HG02840 (cell line): ENCODE measurements around the gene CFL1.
"Not testable (repeated sequence)": the region's sequence is repeated elsewhere in the genome, so short reads cannot be mapped to it uniquely, and the experiment has no call there.

Experiments used
- ATAC-seq: cut with Tn5 transposase; IDR thresholded peaks from one replicate; pipeline ENCODE4 v1.9.1; 2021; ENCODE audit warnings: mild to moderate bottlenecking, moderate library complexity, moderate number of reproducible peaks; ENCODE audit not compliant: unreplicated experiment, low FRiP score

The CFL1 gene

DNA sequence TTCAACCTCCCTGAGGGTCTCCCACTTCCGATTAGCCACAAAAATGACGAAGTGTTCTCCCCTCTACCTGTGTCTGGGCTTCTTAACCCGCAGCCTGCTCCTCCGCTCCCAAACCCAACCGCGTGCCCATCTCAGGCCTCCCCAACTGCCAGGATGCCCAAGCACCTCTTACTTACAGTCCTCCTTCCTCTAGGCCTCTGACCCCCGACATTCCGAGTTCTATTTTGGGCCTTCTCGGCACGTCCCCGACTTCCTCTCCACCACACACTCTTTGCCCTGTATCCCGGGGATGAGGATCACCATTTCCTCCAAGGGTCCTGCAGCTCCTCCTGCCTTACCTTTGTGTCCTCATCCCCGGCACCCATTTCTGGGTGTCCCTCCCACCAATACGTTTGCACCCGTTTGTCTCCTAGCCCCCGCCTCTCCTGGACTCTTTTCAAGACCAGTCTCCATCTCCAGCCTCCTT is 1.9 kb upstream of the CFL1 start:
- ATAC-seq = no peak

DNA sequence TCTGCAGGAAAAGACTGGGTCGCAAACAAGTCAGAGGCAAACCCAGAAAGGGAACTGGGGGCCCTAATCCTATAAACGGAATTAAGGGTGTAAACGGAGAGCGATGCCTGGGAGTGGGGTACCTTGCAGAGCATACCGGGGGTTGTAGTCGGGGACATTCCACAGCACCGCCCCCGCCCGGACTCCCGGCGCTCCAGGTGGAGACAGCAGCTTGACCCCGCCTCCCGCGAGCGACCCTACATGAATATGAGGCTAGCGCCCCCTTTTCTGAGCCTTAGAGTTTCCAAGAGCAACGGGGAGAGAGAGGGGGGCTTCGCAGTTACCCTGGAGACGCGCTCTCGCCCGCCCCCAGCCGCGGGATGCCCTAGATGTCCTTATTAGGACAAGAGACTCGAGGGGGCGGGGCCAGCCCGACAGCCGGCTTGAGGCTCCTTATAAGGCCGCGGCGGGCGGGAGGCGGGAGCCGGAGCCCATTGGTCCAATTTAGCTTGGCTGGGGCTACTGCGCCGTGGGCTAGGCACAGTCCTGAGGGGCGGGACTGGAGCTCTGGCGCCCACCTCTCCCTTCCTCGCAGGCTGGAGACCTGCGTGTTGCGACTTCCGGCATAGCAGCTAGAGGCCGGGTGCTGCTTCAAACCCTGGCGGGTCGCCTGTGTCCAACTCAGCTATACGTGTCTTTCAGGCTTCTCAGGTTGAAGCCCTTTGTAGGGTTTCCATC is 1.3 kb upstream of the CFL1 start:
- ATAC-seq = peak; percentile 38

DNA sequence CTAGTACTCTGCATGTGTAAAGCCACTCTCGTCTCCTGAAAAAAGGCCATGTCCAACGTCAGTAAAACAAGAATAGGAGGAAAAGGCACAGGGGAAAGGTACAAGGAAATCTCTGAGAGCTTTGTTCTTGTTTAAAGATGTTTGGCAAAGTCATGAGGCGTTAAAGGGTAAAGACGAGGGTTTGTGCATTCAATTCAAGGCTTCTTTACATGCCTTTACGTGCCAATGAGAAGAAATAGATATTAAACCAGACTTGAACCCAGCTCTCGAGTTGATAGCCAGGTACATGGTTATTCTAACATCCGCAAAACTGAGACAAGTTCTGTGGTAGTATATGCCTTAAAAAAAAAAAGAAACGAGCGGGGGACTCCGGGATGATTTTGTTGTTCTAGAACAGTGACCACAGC is 704 bp upstream of the CFL1 start:
- no peak for ATAC-seq

DNA sequence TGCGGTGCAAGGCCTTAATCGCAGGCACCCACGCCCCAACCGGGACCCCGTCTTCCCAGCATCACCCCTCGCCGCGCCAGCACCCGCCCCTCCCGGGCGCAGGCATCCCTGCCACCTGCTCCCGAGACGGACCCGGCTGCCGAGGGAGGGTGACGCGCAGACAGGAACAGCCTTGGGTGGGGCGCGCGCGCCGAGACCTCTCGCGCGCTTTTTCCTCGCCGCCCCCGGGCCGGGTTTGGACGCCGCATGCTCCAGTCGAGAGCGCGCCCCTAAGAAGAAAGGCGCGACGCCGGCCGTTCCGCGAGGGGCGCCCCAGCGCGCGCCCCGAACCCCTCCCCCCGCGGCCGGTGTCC is 504 bp downstream of the CFL1 start:
- peak; percentile 8 for ATAC-seq

DNA sequence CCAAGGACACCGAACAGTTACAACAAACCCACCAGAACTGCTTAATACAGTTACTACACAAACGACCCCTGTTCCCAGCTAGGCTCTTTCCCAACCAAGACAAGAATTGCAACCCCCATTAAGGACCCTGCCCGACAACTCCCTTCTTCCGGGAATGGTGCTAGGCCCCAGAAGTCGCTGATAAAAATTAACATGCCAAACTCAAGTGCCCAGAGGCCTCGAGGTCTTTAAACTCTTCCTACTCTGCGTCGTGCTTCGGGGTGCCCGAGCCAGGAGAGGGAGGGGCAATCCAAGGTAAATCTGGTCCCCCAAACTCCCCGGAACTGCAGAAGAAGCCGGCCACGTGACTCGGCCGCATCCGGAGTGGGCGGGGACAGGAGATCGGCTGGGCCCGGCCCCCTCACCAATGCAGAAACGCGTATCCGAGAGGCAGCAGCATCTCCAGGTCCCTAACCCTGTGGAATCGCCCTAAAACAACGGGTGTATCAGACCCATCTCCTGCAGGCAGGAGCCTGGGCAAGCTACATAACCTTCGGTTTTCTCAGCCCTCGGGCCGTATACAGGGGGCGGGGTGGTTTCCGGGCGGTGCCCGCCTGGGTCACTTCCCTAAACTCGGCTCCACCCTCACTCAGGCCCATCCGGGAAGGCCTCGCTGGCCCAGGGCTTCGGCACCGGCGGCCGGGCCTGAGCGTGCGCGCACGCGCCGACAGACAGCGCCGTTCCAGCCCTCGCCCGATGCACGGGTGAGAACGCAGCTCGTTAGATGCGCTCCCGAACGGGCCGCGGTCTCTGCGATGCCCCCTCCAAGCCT is 1.1 kb downstream of the CFL1 start:
- ATAC-seq = peak; percentile 33

DNA sequence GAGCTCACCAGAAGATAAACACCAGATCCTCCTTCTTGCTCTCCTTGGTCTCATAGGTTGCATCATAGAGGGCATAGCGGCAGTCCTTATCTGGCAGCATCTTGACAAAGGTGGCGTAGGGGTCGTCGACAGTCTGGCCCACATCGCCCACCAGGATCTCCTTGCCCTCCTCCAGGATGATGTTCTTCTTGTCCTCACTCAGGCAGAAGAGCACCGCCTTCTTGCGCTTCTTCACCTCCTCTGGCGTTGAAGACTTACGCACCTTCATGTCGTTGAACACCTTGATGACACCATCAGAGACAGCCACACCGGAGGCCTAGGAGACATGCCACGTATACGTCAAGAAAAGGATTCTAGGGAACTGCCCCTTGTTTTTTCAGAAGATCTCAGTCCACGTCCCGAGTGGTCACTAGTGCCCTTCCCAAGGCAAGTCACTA is 2.0 kb downstream of the CFL1 start:
- ATAC-seq = no peak

DNA sequence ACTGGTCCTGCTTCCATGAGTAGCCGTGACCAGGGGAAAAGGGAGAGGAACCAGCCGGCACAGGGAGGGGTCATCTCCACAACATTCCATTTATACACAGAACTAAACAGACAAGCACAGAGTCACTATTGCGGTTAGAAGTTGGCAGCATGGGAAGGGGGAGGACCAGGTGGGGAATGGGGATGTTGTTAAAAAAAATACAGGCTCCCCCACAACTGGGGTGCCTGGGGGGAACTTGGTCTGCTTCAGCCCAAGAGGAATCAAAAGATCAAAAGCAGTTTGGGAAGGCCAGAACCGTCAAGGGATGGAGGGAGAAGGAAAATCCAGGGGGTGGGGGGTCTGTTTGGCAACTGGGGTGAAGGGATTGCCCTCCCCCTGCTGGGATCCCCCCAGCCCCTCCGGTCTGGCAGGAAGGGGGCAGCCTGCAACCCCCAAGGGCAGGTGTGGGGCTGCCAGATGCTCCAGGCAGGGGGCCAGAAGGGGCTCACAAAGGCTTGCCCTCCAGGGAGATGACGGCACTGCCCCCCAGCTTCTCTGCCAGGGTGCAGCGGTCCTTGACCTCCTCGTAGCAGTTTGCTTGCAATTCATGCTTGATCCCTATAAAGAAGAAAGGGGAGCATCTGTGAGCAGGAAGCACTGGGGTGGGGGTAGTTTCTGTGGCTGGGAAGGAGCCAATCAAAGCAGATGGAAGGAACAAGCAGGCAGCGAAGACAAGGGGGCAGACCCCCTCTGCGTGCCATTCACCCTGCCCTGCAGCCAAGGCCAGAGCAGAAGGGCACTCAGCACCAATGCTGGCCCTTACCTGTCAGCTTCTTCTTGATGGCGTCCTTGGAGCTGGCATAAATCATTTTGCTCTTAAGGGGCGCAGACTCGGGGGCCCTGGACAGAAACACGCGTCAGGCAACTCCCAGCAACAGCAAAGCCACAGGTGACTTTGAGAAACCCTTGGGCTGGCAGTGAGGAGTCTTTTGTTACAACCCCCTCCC is 2.8 kb downstream of the CFL1 start:
- ATAC-seq = no peak

DNA sequence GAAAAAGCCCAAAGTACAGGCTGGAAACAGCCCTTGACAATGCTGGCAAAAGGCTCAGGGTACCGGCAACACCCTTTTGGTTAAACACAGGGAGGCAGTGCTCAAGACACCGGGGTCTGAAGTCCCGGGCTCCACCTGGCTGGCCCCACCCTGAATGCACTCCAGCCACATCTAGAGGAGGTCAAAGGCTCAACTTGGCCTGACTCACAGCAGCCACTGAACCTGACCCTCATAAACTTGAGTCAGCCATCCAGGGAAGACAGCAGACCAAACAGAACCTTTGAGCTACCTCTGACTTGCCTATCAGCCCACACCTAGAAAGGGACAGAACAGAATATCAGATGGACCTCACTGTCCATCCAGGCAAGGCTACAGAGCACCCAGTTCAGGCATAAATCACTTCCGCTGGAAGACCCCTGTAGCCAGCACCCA is 3.8 kb downstream of the CFL1 start:
- ATAC-seq = no peak

DNA sequence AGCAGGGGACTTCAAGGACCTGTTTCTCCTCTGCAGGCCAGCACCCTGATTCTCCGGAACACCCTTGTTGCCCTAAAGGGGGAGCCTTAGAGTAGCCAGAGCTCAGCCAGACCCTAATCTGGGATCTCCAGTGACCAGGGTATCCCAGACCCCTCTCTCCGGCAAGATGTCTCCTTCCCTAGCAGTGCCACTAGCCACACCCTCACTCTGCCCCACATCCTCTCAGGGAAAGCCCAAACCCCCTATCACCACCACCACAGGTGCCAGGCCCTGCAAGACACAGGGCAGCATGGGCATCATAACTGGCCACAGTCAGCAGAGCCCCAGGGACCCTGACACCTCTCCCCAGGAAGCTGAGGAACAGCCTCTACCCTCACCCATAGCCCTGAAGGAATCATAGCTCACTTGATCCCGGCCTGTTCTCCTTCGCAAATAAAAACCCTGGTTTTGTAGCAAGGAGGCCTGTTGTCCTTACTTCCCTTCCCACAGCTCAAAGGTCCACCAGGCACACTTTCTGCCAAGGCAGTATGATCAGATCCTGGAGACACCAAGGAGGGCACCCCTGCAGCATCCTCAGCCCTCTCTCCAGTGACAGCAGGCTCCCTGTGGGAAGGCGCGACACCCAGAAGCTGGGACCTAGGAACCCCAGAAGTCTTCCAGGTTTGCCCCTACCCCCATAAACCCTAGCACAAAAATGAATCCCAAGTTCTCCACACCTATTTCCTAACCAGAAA is 4.6 kb downstream of the CFL1 start:
- ATAC-seq = no peak

DNA sequence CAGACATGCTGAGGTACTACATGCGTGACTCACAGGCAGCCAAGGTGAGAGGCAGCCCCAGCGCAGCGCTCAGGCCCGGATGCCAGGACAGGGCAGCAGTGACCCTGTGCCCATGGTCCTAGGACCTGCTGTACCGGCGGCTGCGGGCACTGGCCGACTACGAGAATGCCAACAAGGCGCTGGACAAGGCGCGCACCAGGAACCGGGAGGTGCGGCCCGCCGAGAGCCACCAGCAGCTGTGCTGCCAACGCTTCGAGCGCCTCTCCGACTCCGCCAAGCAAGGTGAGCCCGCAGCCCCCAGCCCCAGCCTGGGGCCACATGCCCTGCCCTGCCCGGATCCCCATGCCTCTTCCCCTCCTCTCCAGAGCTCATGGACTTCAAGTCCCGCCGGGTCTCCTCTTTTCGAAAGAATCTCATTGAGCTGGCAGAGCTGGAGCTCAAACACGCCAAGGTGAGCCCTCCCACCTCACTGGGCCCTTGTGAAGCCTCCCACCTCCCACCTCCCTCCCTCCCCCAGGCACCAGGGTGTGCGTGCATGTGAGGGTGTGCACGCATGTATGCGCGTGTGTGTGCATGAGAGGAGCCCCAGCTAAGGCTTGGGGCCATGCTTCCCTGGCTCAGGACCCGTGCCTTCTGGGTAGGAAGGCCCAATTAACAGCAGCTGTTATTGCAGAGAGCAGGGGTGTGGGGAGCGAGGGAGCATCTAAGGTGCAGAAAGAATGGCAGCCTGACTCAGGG is 5.3 kb downstream of the CFL1 start:
- no peak for ATAC-seq

DNA sequence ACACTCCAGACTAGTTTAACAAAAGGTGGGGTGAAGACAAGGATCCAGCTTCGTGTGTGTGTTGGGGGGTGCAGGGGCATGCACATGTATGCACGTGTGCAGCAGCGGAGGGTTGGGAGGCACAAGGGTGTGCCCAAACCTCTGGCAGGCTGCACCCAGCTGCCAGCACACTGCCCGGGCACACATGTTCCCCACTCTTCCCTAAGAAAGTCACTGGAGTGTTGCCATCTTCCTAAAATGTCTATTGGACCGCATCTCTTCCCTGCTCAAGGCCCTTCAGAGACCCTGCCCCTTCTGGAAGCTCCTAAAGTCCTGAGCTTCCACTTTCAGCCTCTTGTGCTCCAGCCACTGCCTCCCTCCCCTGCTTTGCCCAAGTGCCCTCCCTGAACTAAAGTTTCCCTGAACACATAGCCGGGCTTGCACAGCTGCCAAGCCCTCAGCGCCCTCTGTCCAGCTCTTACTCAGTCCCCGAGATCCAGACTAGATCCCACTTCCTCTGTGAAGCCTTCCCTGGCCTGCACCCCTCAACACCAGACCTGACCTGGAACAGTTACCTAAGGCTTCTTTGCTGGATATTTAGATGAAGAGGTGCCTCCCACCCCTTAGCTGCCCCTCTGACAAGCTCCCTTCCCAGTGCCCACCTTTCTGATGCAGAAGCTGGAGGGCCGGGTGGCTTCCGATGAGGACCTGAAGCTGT is 6.0 kb downstream of the CFL1 start:
- ATAC-seq = no peak

DNA sequence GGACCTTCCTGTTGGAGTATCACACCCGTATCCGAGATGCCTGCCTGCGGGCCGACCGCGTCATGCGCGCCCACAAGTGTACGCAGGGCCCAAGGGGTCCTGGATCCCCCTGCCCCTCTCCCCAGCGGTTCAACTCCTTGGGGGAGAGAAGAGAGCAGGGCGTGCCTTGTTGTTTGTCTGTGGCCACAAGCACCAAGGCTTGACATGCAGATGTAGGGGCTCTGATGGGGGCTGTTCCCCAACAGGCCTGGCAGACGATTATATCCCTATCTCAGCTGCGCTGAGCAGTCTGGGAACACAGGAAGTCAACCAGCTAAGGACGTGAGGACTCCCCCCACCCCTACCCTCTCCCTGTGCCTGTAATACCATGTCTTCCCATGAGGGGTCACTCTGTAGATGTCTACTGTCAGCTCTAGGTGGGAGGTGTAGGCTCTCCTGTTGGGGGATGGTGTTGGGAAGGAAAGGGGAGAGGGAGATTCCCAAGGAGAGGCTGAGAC is 6.8 kb downstream of the CFL1 start:
- no peak for ATAC-seq

DNA sequence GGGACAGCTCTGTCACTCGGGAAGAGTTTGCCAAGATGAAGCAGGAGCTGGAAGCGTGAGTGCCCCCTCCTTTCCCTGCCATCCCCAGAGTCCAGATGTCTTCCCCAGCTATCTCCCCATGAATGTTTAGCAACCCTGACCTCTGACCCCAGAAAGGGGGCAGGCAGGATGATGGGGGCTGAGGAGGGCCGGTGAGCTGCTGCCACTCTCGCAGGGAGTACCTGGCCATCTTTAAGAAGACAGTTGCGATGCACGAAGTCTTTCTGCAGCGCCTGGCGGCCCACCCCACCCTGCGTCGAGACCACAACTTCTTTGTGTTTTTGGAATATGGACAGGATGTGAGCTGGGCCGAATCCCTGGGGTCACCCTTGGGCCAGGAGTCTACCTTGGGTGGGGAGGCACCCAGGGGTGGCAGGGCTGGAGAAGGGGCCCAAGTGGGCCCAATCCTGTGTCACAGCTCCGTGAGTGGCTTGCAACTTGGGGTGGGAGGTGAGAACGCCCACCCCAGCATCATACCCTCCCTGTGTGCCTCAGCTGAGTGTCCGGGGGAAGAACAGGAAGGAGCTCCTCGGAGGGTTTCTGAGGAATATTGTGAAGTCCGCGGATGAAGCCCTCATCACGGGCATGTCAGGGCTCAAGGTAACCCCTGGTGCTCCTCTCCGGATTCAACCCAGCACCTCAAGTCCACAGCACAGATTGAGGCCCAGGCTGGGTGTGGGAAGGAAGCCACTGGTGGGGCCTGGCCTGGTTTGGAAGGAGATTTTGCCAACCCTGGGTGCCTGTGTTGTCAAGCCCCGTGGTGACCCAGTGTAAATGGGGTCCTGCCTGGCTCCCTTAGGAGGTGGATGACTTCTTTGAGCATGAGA is 7.5 kb downstream of the CFL1 start:
- no peak for ATAC-seq

DNA sequence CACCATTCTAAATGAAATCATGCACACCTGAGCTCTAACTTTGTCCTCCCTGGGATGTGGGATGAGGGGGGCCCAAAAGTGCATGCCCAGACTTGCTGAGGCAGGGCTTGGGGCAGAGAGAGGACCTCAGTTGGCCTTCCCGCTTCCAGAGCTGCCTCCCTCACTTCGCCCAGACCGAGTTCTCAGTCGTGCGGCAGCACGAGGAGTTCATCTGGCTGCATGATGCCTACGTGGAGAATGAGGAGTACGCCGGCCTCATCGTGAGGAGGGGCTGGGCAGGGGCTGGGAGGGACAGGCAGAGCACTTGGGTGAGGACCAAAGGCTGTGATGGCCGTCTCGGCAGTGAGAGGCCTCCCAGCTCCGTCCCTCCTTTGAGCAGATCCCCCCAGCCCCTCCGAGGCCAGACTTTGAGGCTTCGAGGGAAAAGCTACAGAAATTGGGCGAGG is 8.2 kb downstream of the CFL1 start:
- ATAC-seq = no peak

DNA sequence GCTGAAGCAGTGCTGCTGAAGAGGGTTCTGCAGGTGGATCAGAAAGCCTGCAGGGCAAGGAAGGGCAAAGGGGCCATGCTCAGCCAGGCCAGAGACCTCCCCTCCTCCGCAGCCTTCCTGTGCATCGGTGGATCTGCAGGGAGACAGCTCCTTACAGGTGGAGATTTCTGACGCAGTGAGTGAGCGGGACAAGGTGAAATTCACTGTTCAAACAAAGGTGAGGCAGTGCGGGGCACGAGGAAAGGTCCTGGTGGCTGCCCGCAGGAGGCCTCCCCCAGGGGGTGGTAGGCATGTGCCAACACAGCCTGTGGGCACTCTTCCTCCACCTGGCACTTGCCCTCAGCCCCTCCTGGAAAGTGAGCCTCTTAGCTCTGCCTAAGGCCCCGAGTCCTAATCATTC is 8.6 kb downstream of the CFL1 start:
- ATAC-seq = no peak

DNA sequence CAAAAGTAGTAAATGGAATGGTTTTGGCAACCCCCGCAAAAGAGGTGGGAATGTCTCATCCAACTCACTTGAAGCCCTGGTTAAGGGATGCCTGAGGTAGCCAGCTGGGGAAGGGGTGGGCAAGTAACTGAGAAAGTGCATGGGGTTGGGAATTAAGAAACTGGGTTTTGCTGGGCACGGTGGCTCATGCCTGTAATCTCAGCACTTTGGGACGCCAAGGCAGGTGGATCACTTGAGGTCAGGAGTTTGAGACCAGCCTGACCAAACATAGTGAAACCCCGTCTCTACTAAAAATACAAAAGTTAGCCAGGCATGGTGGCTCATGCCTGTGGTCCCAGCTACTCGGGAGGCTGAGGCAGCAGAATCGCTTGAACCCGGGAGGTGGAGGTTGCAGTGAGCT is 9.3 kb downstream of the CFL1 start:
- ATAC-seq = not testable (repeated sequence)

DNA sequence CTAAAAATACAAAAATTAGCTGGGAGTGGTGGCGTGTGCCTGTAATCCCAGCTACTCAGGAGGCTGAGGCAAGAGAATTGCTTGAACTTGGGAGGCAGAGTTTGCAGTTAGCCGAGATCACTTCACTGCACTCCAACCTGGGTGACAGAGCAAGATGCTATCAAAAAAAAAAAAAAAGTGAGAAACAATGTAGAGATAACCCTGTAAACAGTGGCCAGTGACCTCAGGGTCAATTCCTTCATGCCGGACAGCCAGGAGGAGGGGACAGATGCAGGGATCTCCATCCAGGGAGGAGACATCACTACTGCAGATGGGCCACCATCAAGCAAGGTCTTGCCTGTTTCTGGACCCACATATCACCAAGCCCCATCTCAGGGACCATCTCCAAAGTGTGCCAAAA is 10.2 kb downstream of the CFL1 start:
- ATAC-seq = no peak
